ENCODE results near the gene ITM2A.

Gene ITM2A

DNA sequence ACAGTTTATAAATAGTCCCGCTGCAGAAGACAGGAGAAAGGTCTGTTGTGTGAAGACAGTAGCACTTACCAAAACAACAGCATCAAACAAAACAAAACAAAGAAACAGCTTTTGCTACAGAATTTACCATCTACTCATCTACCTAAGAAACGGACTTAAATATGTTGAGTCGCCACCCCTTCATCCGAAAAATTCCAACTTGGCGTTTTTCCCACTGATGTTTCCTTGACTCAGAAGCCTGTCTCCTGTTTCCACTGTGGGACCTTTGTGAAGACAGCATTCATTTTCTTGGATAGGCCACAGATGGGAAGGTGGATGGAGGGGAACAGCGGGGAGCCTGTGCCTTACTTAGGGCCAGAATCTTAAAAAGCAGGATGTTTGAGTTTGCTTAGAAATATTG, 1.3 kb upstream of the ITM2A start:
- Histone ChIP-seq H3K4me1 (ENCODE audit: insufficient read depth, low read length, severe bottlenecking) (peaks cover 29% of the 10 kb centered on the region), H3K36me3 (ENCODE audit: insufficient read depth, low read length) (no peaks in the 10 kb centered on the region), H3F3A (ENCODE audit: insufficient read depth, low read length) (no peaks in the 10 kb centered on the region), H3K79me2 (ENCODE audit: insufficient read depth, low read length) (no peaks in the 10 kb centered on the region), H3K27me3 (ENCODE audit: insufficient read depth, low read length) (no peaks in the 10 kb centered on the region), H3K4me3 (ENCODE audit: low read depth, low read length, poor library complexity, severe bottlenecking) (no peak overlapping the region), H3K9ac (ENCODE audit: low read length) (no peak overlapping the region), H3K4me2 (ENCODE audit: low read length) (no peak overlapping the region), H2AFZ (ENCODE audit: low read length) (no peak overlapping the region), H3K9me2 (ENCODE audit: low read depth, low read length) (no peaks in the 10 kb centered on the region), H4K20me1 (ENCODE audit: insufficient read depth, low read length) (no peaks in the 10 kb centered on the region), H3K27ac (ENCODE audit: low read depth, low read length, poor library complexity, severe bottlenecking) (no peak overlapping the region), H3K9me3 (ENCODE audit: low read length) (no peaks in the 10 kb centered on the region)
- TF ChIP-seq, protein P1, sequence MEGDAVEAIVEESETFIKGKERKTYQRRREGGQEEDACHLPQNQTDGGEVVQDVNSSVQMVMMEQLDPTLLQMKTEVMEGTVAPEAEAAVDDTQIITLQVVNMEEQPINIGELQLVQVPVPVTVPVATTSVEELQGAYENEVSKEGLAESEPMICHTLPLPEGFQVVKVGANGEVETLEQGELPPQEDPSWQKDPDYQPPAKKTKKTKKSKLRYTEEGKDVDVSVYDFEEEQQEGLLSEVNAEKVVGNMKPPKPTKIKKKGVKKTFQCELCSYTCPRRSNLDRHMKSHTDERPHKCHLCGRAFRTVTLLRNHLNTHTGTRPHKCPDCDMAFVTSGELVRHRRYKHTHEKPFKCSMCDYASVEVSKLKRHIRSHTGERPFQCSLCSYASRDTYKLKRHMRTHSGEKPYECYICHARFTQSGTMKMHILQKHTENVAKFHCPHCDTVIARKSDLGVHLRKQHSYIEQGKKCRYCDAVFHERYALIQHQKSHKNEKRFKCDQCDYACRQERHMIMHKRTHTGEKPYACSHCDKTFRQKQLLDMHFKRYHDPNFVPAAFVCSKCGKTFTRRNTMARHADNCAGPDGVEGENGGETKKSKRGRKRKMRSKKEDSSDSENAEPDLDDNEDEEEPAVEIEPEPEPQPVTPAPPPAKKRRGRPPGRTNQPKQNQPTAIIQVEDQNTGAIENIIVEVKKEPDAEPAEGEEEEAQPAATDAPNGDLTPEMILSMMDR (IDR thresholded peaks at IDR 0.05; ENCODE audit: low read length), result no peak
- TF ChIP-seq EZH2 (IDR thresholded peaks at IDR 0.05; ENCODE audit: borderline replicate concordance, low read length), result no peak

DNA sequence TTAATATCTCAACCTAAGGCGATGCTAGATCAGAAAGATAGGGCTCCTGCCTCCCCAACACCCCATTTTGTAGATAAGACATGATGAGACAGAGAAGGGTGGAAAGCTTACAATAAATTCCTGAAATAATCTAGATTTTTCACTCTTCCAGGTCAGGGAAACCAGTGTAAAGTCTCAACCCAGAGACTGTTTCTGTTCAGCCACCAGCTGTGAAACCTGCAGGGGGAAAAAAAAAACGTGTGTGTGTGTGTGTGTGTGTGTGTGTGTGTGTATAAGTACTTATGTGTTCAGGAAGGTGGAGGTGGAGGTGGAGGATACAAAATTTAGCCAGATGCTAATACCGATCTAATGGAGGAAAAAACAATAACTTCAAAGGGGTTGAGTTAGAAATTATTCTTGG, 773 bp upstream of the ITM2A start:
- H2AFZ ChIP-seq (ENCODE audit: low read length), result no peak overlapping the region
- H3K27me3 ChIP-seq (ENCODE audit: insufficient read depth, low read length), result no peaks in the 10 kb centered on the region
- H4K20me1 ChIP-seq (ENCODE audit: insufficient read depth, low read length), result no peaks in the 10 kb centered on the region
- no peaks in the 10 kb centered on the region for H3K9me2 ChIP-seq (ENCODE audit: low read depth, low read length)
- TF ChIP-seq EZH2 (IDR thresholded peaks at IDR 0.05; ENCODE audit: borderline replicate concordance, low read length), result no peak
- TF ChIP-seq, protein P1 (IDR thresholded peaks at IDR 0.05; ENCODE audit: low read length), result no peak
- H3K9ac ChIP-seq (ENCODE audit: low read length), result peak overlapping the region; percentile 69; the same call in 1 of the 2 replicates
- peak overlapping the region; percentile 68 for H3K4me2 ChIP-seq (ENCODE audit: low read length)
- H3K27ac ChIP-seq (ENCODE audit: low read depth, low read length, poor library complexity, severe bottlenecking), result peak overlapping the region; percentile 65
- H3K9me3 ChIP-seq (ENCODE audit: low read length), result no peaks in the 10 kb centered on the region
- no peaks in the 10 kb centered on the region for H3F3A ChIP-seq (ENCODE audit: insufficient read depth, low read length)
- no peaks in the 10 kb centered on the region for H3K79me2 ChIP-seq (ENCODE audit: insufficient read depth, low read length)
- H3K36me3 ChIP-seq (ENCODE audit: insufficient read depth, low read length), result no peaks in the 10 kb centered on the region
- H3K4me3 ChIP-seq (ENCODE audit: low read depth, low read length, poor library complexity, severe bottlenecking), result peak overlapping the region; percentile 71
- H3K4me1 ChIP-seq (ENCODE audit: insufficient read depth, low read length, severe bottlenecking), result peaks cover 29% of the 10 kb centered on the region

DNA sequence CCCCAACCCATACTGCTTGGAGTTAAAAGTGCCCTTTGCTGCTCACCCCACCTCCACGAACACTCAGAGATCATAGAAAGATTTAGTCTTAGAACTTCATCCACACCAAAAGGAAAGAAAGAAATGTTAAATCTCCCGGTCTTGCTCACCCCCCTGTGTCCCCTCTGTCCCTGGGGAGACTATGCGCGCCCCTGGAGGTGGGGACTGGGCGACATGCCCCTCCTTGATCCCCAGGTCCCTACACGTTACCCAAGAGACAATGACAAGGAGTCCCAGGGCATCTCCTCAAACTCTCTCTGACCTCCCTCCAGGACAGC, 620 bp downstream of the ITM2A start:
- TF ChIP-seq, protein P1 (IDR thresholded peaks at IDR 0.05; ENCODE audit: low read length), result no peak
- no peak for TF ChIP-seq EZH2 (IDR thresholded peaks at IDR 0.05; ENCODE audit: borderline replicate concordance, low read length)
- Histone ChIP-seq H3K79me2 (ENCODE audit: insufficient read depth, low read length) (no peaks in the 10 kb centered on the region), H3K27ac (ENCODE audit: low read depth, low read length, poor library complexity, severe bottlenecking) (peak overlapping the region; percentile 65), H3K27me3 (ENCODE audit: insufficient read depth, low read length) (no peaks in the 10 kb centered on the region), H3K9me2 (ENCODE audit: low read depth, low read length) (no peaks in the 10 kb centered on the region), H3F3A (ENCODE audit: insufficient read depth, low read length) (no peaks in the 10 kb centered on the region), H3K9me3 (ENCODE audit: low read length) (no peaks in the 10 kb centered on the region), H3K4me1 (ENCODE audit: insufficient read depth, low read length, severe bottlenecking) (peaks cover 29% of the 10 kb centered on the region), H4K20me1 (ENCODE audit: insufficient read depth, low read length) (no peaks in the 10 kb centered on the region), H2AFZ (ENCODE audit: low read length) (no peak overlapping the region), H3K9ac (ENCODE audit: low read length) (peak overlapping the region; percentile 69), H3K4me3 (ENCODE audit: low read depth, low read length, poor library complexity, severe bottlenecking) (peak overlapping the region; percentile 71), H3K36me3 (ENCODE audit: insufficient read depth, low read length) (no peaks in the 10 kb centered on the region), H3K4me2 (ENCODE audit: low read length) (peak overlapping the region; percentile 68)

Measured in OCI-LY1 (cell line).